Measurements from ENCODE around the gene FEZ2.
A peak's percentile ranks its signal among the peaks of the same experiment; 100 is the strongest.

FEZ2 gene

DNA sequence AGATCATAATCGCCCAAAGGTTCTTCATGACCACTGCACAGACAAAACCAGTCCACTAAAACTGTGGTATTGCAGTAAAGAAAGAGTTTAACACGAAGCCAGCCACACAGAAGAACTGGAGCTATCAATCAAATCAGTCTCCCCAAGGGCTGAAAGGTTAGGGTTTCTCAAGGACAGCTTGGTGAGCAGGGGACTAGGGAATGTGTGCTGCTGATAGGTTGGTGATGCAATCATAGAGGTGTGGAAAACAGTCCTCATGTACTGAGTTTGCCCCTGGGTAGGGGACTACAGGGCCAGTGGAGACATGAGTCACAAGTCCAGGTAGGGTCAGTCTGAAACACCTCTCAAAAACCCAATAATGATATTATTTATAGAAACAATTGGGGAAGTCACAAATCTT is 27.3 kb upstream of the FEZ2 start:
- no peak overlapping the region for H3K4me3 ChIP-seq (ENCODE audit: low read depth, low read length)
- no peaks in the 10 kb centered on the region for H3K27me3 ChIP-seq (replicated peaks)
- no peak for DNase-seq
- no peak overlapping the region for H3K27ac ChIP-seq
- TF ChIP-seq, protein P1, sequence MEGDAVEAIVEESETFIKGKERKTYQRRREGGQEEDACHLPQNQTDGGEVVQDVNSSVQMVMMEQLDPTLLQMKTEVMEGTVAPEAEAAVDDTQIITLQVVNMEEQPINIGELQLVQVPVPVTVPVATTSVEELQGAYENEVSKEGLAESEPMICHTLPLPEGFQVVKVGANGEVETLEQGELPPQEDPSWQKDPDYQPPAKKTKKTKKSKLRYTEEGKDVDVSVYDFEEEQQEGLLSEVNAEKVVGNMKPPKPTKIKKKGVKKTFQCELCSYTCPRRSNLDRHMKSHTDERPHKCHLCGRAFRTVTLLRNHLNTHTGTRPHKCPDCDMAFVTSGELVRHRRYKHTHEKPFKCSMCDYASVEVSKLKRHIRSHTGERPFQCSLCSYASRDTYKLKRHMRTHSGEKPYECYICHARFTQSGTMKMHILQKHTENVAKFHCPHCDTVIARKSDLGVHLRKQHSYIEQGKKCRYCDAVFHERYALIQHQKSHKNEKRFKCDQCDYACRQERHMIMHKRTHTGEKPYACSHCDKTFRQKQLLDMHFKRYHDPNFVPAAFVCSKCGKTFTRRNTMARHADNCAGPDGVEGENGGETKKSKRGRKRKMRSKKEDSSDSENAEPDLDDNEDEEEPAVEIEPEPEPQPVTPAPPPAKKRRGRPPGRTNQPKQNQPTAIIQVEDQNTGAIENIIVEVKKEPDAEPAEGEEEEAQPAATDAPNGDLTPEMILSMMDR (IDR thresholded peaks at IDR 0.05; ENCODE audit: low read depth, low read length, missing control alignments) = no peak
- in situ Hi-C loops (cut with HindIII; ENCODE audit: low pct_ligation_motif_present, low sequenced_read_pairs) = no loop called here
- H3K36me3 ChIP-seq (replicated peaks) = no peaks in the 10 kb centered on the region

DNA sequence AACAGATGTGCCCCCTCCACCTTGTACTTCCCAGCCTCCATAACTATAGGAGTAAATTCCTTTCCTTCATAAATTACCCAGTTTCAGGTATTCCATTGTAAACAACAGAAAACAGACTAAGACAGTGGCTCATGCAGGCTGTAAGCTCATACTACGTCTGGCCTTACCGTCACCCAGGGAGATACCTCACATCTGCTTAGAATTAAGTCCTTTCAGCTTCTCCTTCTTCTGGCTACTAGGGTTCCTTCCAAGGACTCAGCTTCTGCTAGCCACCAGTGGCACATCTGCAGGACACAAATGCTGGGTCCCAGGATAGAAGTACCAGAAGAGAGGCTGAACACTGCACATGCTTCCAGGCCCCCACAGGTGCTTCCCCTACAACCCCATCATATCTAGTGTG is 22.4 kb upstream of the FEZ2 start:
- TF ChIP-seq, protein P1 (IDR thresholded peaks at IDR 0.05; ENCODE audit: low read depth, low read length, missing control alignments) = no peak
- Histone ChIP-seq H3K36me3 (replicated peaks) (no peaks in the 10 kb centered on the region), H3K27me3 (replicated peaks) (no peaks in the 10 kb centered on the region), H3K27ac (no peak overlapping the region), H3K4me3 (ENCODE audit: low read depth, low read length) (no peak overlapping the region)
- DNase-seq = no peak
- in situ Hi-C loops (cut with HindIII; ENCODE audit: low pct_ligation_motif_present, low sequenced_read_pairs) = no loop called here

DNA sequence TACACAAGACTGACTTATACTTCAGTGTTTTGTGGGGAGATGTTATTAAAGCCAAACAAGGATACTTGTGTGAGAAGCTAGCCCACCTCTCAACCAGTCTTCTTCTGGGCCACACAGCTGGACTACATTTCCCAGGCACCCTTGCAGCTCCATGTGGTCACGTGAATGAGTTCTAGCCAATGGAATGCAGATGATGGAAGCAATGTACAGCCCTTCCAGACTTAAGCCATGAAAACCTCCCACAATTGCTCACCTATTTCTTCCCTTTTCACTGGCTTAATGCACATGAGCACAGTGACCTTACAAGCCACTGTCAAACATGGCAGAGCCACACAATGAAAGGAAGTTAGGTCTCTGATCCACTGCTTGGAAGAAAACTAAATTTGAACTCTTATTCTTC is 20.4 kb upstream of the FEZ2 start:
- no peaks in the 10 kb centered on the region for H3K36me3 ChIP-seq (replicated peaks)
- H3K27me3 ChIP-seq (replicated peaks) = no peaks in the 10 kb centered on the region
- peak; percentile 74 for DNase-seq
- TF ChIP-seq, protein P1 (IDR thresholded peaks at IDR 0.05; ENCODE audit: low read depth, low read length, missing control alignments) = no peak
- no peak overlapping the region for H3K27ac ChIP-seq
- H3K4me3 ChIP-seq (ENCODE audit: low read depth, low read length) = no peak overlapping the region
- in situ Hi-C loops (cut with HindIII; ENCODE audit: low pct_ligation_motif_present, low sequenced_read_pairs) = no loop called here

DNA sequence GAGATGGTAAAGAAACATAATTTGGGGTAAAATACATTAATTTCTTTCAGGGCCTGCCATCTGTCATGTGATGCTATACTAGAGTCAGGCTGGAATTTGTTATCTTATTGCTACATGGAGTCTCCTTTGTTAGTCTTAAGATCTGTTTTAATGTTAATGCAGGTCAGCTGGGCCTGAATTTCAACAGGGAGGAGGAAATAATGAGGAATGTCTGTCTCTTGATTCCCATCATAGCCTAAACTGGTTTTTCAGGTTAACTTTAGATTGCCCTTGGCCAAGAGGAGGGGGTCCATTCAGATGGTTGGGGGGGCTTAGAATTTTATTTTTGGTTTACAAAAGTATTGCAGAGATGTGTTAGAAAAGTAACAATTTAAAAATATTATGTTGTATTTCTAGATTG is 19.0 kb upstream of the FEZ2 start:
- DNase-seq = no peak
- Histone ChIP-seq H3K4me3 (ENCODE audit: low read depth, low read length) (no peak overlapping the region), H3K27me3 (replicated peaks) (no peaks in the 10 kb centered on the region), H3K36me3 (replicated peaks) (no peaks in the 10 kb centered on the region), H3K27ac (no peak overlapping the region)
- in situ Hi-C loops (cut with HindIII; ENCODE audit: low pct_ligation_motif_present, low sequenced_read_pairs) = no loop called here
- TF ChIP-seq, protein P1 (IDR thresholded peaks at IDR 0.05; ENCODE audit: low read depth, low read length, missing control alignments) = no peak

DNA sequence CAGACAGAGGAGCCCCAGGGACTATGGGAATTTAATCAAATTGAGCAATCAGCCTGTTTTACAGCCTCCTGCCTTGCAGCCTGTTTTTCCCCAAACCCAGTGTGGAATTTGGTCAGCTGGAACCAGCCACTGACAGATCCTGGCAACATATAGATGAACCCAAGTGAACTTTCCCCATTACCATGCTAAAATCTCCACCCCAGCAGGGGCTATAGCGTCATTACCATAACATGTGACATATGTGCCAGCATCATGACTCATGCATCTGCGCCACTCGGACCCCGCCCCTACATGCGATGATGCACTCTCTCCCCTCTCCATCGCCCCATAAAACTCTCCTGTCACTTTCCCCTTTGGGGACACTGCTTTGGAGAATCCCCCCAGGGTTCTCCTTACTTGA is 17.3 kb upstream of the FEZ2 start:
- H3K36me3 ChIP-seq (replicated peaks) = no peaks in the 10 kb centered on the region
- no peak overlapping the region for H3K27ac ChIP-seq
- TF ChIP-seq, protein P1 (IDR thresholded peaks at IDR 0.05; ENCODE audit: low read depth, low read length, missing control alignments) = no peak
- H3K27me3 ChIP-seq (replicated peaks) = no peaks in the 10 kb centered on the region
- peak; percentile 61 for DNase-seq
- H3K4me3 ChIP-seq (ENCODE audit: low read depth, low read length) = no peak overlapping the region
- in situ Hi-C loops (cut with HindIII; ENCODE audit: low pct_ligation_motif_present, low sequenced_read_pairs) = no loop called here

DNA sequence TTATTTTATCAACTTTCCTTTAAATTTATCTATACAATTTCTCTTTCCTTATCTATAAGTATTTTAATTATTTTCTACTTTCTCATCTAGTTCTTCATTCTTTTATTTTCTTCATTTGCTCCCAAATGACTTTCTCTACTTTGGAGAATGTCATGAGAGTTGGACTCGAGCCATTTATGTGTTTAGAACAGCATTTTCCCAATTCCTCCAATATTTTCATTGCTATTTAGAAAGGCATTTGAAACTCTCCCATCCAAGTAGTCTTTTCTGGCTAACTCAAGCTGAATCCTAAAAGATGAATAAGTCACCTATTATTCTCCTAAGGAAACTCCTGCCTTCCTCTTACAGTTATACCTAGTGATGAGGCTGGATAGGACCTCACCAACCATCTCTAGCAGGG is 15.8 kb upstream of the FEZ2 start:
- DNase-seq = no peak
- no peaks in the 10 kb centered on the region for H3K27me3 ChIP-seq (replicated peaks)
- in situ Hi-C loops (cut with HindIII; ENCODE audit: low pct_ligation_motif_present, low sequenced_read_pairs) = no loop called here
- TF ChIP-seq, protein P1 (IDR thresholded peaks at IDR 0.05; ENCODE audit: low read depth, low read length, missing control alignments) = no peak
- H3K36me3 ChIP-seq (replicated peaks) = no peaks in the 10 kb centered on the region
- no peak overlapping the region for H3K27ac ChIP-seq
- no peak overlapping the region for H3K4me3 ChIP-seq (ENCODE audit: low read depth, low read length)

Data from brain microvascular endothelial cell (primary cell).